Measurements from ENCODE around the gene CIDEB. TPM values are rescaled to one million over a fixed set of nuclear protein-coding genes. Genes with fewer than 3 reads are reported as not detected.

CIDEB gene
- total and polyA plus RNA-seq, 2 of the 13 experiments (the other 11 are each of a cell fraction or from before 2014, with no cell fraction given): 35.8 to 110 TPM

- TF ChIP-seq ZNF577 (CRISPR knock-in tag; IDR thresholded peaks at IDR 0.05; ENCODE audit: borderline replicate concordance, low read depth) (no peak), CREBL2 (CRISPR knock-in tag; IDR thresholded peaks at IDR 0.05; ENCODE audit: borderline replicate concordance) (0 out of 2 replicates have a peak, but pooled peaks have one; percentile 13), ZBTB7A (CRISPR knock-in tag; IDR thresholded peaks at IDR 0.05) (no peak), SCMH1 (CRISPR knock-in tag; IDR thresholded peaks at IDR 0.05; ENCODE audit: borderline replicate concordance) (no peak), KDM3A (CRISPR knock-in tag; IDR thresholded peaks at IDR 0.05; ENCODE audit: low read depth) (0 out of 2 replicates have a peak, but pooled peaks have one; percentile 49), ARNT (IDR thresholded peaks at IDR 0.05) (no peak), AHR (CRISPR knock-in tag; IDR thresholded peaks at IDR 0.05) (peak; percentile 88), SP140L (CRISPR knock-in tag; IDR thresholded peaks at IDR 0.05; ENCODE audit: borderline replicate concordance) (no peak), CSRNP2 (CRISPR knock-in tag; conservative IDR thresholded peaks at IDR 0.05; ENCODE audit: low read depth) (no peak), ZNF460 (CRISPR knock-in tag; IDR thresholded peaks at IDR 0.05; ENCODE audit: borderline replicate concordance) (no peak), ATM (IDR thresholded peaks at IDR 0.05; ENCODE audit: borderline replicate concordance) (no peak), SNAPC2 (CRISPR knock-in tag; IDR thresholded peaks at IDR 0.05) (no peak), FOXK2 (IDR thresholded peaks at IDR 0.05) (no peak), ZNF292 (CRISPR knock-in tag; IDR thresholded peaks at IDR 0.05; ENCODE audit: borderline replicate concordance, low read depth) (no peak), ZBTB25 (CRISPR knock-in tag; IDR thresholded peaks at IDR 0.05) (peak; percentile 76; the same call in 1 of the 2 replicates), ZNF772 (CRISPR knock-in tag; IDR thresholded peaks at IDR 0.05) (no peak), ZBTB37 (CRISPR knock-in tag; IDR thresholded peaks at IDR 0.05) (no peak), ZNF180 (CRISPR knock-in tag; IDR thresholded peaks at IDR 0.05; ENCODE audit: borderline replicate concordance, low read depth) (no peak), ZBTB2 (CRISPR knock-in tag; IDR thresholded peaks at IDR 0.05; ENCODE audit: low read depth) (no peak), GPN1 (CRISPR knock-in tag; IDR thresholded peaks at IDR 0.05; ENCODE audit: borderline replicate concordance) (no peak), ATF7 (IDR thresholded peaks at IDR 0.05) (no peak), ATF7 (CRISPR knock-in tag; IDR thresholded peaks at IDR 0.05) (peak; percentile 30; the same call in 1 of the 2 replicates)
Measured at GRCh38 chr14:24296341-24297157, 11.2 kb downstream of the CIDEB start (continued).

All from HepG2 (cell line).